AG09319 (cell line): Measurements from ENCODE around the gene SH3YL1.

Experiments
- DNase-seq: peaks from one replicate; pipeline ENCODE4 v3.0.0-alpha.2; 2010; ENCODE audit warnings: low read depth; ENCODE audit errors: extremely low read depth
- TF ChIP-seq, protein P1 (sequence below): IDR thresholded peaks from 2 replicates; pipeline ENCODE4 v1.5.1; 2011; ENCODE audit warnings: low read depth, mild to moderate bottlenecking, inconsistent platforms, low read length, moderate library complexity

Gene SH3YL1

DNA sequence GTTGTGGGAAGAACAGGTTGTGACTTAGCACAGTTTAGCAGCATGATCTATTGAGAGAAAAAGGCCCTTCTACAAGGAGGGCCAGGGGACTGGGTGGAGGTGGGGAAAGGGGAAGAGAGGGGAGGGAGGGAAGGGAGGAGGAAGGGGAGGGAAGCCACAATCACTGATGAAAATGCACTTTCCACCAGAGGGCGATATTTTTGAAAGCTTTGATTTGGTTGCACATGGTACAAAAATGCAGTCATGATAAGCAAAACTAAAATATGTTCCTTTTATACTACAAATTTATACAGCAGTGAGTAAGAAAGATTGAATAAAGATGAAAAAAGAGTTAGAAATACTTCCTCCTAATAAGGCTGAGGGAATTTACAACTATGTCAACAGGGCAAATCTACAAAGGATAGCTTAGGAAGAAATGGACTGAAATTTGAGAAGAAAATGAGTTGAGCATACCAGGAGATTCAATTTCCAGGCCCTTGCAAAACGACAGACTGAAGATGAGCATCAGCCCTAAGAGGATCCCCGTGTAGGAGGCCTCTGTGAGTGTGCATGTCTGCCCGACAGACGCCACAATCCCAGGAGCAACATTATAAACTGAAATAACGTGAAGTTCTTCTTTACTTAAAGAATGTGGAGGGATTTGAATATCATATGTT lies 17.2 kb downstream of the SH3YL1 start:
- TF ChIP-seq, protein P1, sequence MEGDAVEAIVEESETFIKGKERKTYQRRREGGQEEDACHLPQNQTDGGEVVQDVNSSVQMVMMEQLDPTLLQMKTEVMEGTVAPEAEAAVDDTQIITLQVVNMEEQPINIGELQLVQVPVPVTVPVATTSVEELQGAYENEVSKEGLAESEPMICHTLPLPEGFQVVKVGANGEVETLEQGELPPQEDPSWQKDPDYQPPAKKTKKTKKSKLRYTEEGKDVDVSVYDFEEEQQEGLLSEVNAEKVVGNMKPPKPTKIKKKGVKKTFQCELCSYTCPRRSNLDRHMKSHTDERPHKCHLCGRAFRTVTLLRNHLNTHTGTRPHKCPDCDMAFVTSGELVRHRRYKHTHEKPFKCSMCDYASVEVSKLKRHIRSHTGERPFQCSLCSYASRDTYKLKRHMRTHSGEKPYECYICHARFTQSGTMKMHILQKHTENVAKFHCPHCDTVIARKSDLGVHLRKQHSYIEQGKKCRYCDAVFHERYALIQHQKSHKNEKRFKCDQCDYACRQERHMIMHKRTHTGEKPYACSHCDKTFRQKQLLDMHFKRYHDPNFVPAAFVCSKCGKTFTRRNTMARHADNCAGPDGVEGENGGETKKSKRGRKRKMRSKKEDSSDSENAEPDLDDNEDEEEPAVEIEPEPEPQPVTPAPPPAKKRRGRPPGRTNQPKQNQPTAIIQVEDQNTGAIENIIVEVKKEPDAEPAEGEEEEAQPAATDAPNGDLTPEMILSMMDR, result peak; percentile 58
- DNase-seq, result no peak

DNA sequence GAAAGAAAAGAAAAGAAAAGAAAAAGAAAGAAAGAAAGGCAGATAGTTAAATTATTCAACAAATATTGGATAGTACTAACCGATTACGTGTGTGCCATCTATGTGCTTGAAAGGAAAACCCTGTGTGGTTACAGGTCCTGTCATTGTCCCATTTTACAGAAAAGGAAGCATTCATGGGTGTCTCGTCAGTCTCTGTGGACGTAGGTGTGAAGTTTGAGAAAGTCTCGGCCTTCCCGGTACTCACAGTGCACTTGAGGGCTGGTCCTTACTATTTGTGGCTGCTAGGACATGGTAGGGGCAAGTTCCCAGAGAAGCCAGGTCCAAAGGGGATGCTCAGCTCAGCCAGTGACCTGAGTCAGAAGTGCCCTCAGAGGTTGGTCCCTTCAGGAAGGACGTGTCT lies 19.3 kb downstream of the SH3YL1 start:
- no peak for DNase-seq
- TF ChIP-seq, protein P1, result no peak

DNA sequence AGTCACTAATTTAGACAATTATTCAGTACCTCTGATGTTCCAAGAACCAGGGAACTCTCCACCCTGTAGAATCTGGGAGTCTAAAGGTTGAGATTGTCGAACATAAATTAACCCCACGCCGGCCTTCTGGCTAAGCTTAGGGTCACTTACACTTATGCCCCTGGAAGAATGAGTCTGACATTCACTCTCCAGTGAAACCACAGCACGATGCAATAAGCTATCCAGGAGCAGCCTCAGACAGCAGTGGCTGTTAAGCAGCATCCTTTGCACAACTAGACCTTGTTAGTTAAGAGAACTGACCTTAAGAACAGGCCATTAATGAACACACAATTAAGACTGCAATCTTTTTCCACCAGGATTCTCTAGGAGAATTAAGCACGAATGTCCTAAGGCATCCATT lies 25.0 kb downstream of the SH3YL1 start:
- TF ChIP-seq, protein P1, result no peak
- DNase-seq, result no peak

DNA sequence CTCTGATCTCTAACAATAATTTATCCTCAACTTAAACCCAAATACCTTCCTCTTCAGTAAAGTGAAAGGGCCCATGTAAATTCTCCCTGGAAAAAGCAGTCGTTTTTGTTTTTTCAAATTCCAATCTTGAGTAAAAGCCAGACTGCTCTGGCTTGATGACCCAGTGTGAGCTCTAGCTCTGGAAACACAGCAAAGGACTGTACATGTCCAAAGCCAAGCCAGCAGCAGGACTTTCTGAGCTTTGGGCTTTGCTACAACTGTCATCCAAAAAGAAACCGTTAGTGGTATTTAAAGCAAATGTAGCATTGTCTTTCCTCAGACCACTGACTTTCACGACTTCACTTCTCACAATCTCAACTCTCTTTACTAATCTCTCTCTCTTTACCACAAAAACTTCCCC lies 25.4 kb downstream of the SH3YL1 start:
- no peak for DNase-seq
- TF ChIP-seq, protein P1, result no peak

DNA sequence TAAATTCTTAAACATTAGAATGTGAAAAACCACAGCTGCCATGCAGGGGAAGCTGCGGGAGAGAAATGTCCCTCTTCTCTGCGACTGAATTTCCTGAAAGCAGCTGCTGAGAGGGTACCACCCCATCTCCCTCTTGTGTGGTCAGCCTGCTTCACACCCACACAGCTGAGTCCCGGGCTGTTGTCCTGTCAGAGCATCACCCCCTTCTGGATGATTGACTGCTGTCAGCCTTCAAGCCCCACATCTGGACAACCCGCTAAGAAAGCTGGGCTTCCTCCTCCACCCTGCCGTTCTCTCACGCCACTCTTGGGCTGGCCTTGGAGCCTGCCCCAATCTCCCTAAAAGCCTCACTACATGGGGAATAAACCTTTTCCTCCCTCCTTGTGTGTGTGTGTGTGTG lies 26.0 kb downstream of the SH3YL1 start:
- TF ChIP-seq, protein P1, result no peak
- no peak for DNase-seq

DNA sequence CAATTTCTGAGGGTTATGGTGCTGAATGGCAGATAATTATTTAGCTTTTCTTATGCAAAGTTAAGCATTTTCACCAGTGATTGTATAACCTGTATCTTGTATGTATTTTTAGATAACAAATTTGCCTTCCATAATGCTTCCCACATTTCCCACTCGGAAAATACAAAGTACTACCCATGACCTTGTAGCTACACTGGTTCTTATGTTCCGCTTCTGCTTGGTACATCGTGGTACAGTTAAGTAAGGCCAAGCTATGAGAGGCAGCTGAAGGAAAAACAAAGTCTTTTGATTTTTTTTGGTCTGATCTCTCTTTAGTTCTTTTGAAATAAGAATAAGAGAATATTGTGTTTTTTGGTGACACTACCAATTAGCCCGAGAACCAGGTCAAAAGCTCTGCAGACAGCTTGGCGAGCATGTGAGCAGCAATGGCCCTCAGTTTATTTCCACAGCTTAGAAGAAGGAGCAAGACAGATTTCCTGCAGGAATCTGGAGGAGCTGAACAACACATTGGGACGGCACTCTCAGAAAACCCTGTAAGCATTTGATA lies 26.8 kb downstream of the SH3YL1 start:
- no peak for DNase-seq
- TF ChIP-seq, protein P1, result no peak

DNA sequence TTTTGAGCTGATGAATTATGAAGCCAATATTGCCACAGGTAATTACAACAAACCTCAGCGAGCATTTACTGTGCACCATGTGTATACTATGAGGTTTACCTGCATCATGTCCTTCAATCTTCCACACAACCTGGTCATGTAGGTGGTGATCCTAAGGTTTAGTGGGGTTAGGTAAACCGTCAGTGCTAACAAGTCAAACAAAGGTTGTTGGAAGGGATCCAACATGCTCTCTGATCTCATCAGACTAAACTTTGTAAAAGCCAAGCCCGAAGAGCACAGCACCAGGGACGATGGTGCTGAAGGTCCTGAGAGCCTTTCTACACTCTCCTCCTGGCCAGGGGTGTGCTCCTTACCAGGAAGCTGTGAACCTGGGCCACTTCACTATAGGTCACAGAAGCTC lies 29.4 kb downstream of the SH3YL1 start:
- TF ChIP-seq, protein P1, result no peak
- no peak for DNase-seq
